ENCODE measurements around the gene CTNND1.
A peak's percentile ranks its signal among the peaks of the same experiment; 100 is the strongest.

Gene CTNND1

GRCh38 chr11:57787920-57788702, 26.5 kb downstream of the CTNND1 start:
- TF ChIP-seq, protein P1, sequence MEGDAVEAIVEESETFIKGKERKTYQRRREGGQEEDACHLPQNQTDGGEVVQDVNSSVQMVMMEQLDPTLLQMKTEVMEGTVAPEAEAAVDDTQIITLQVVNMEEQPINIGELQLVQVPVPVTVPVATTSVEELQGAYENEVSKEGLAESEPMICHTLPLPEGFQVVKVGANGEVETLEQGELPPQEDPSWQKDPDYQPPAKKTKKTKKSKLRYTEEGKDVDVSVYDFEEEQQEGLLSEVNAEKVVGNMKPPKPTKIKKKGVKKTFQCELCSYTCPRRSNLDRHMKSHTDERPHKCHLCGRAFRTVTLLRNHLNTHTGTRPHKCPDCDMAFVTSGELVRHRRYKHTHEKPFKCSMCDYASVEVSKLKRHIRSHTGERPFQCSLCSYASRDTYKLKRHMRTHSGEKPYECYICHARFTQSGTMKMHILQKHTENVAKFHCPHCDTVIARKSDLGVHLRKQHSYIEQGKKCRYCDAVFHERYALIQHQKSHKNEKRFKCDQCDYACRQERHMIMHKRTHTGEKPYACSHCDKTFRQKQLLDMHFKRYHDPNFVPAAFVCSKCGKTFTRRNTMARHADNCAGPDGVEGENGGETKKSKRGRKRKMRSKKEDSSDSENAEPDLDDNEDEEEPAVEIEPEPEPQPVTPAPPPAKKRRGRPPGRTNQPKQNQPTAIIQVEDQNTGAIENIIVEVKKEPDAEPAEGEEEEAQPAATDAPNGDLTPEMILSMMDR (conservative IDR thresholded peaks at IDR 0.05; ENCODE audit: low read depth, low read length) = no peak
- DNase-seq (ENCODE audit: low read depth) = peak; percentile 52
- no peak overlapping the region for H3K4me3 ChIP-seq (ENCODE audit: low read depth, low read length)

- DNase-seq (ENCODE audit: low read depth) = no peak
- TF ChIP-seq, protein P1 (conservative IDR thresholded peaks at IDR 0.05; ENCODE audit: low read depth, low read length) = no peak
- no peak overlapping the region for H3K4me3 ChIP-seq (ENCODE audit: low read depth, low read length)
Measured at GRCh38 chr11:57788703-57789088, 27.1 kb downstream of the CTNND1 start.

DNA sequence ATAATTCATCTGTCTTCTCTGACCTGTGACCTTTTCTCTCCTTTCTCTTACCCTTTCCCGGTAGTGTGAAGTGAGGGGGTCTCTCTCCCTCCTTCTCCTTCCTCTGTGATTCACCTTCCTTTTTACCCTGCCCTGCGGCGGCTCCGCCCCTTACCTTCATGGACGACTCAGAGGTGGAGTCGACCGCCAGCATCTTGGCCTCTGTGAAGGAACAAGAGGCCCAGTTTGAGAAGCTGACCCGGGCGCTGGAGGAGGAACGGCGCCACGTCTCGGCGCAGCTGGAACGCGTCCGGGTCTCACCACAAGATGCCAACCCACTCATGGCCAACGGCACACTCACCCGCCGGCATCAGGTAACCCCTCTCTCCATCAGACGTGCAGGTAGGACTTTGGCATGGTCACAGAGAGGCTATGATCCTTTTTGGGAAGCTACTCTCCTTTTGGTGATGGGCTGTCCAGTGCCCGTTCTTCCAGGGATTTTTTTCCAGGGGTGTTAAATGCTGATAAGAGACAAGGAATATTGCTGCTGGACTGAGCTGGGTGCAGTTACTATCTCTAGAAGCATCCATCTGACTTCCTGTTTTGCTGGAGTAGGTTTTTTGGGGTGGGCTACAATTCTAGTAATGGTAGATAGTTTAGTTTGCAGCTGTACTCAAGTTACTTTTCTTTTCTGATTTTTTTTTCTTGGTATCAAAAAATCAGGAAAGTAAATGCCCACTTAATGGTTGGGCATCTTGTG, 29.9 kb downstream of the CTNND1 start:
- H3K4me3 ChIP-seq (ENCODE audit: low read depth, low read length) = no peak overlapping the region
- TF ChIP-seq, protein P1 (conservative IDR thresholded peaks at IDR 0.05; ENCODE audit: low read depth, low read length) = no peak
- no peak for DNase-seq (ENCODE audit: low read depth)

GRCh38 chr11:57792060-57792541, 30.5 kb downstream of the CTNND1 start:
- peak; percentile 66 for DNase-seq (ENCODE audit: low read depth)
- TF ChIP-seq, protein P1 (conservative IDR thresholded peaks at IDR 0.05; ENCODE audit: low read depth, low read length) = no peak
- H3K4me3 ChIP-seq (ENCODE audit: low read depth, low read length) = no peak overlapping the region

DNA sequence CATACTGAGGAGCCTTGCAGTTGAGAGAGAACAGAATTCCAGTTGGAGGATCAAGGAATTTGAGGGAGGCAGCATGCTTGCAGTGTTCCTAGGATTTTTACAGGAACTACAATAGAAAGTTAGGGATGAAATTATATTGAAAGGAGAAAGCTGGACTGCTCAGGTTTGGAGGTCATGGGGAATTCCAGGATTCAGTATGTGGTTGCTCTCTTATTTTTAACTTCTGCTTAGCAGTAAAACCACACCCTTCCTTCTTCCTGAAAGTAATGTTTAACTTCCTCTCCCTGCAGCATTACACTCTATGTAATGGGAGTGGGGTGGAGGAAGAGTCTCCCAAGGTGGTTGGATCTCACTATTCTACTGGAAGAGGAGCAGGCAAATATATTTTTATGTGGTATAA, 31.3 kb downstream of the CTNND1 start:
- TF ChIP-seq, protein P1 (conservative IDR thresholded peaks at IDR 0.05; ENCODE audit: low read depth, low read length) = no peak
- DNase-seq (ENCODE audit: low read depth) = no peak
- H3K4me3 ChIP-seq (ENCODE audit: low read depth, low read length) = no peak overlapping the region

DNA sequence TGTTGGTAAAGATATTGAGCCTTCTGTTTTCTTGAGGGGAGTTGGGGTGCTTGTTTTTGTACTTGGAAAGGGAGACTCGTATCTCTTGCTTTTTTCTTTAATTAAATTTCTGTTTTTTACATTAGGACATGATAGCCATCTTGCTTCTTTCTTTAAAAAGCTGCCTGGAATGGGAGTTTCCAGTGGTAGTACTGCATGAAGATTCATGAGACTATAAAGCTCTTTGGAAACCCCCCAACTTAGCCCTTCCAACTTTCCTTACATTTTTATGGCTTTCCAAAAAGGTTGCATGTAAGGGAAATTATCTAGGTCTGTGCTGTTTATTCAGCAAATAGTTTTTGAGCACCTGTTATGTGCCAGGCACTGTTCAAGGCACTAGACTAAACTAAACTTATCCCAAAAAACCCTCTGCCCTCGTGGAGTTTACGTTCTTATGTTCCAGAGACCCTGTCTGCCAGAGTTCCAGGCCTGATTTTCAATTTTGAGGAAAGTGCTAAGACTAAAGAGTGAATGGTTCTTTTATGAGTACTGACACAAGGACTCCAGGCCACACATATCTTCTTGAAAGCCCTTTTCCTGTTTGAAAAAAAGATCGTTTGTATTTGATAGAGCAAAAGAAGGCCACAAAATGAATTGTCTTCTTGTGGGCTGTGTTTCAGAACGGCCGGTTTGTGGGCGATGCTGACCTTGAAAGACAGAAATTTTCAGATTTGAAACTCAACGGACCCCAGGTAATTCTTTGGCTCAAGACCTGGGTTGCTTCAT, 31.9 kb downstream of the CTNND1 start:
- no peak overlapping the region for H3K4me3 ChIP-seq (ENCODE audit: low read depth, low read length)
- no peak for DNase-seq (ENCODE audit: low read depth)
- TF ChIP-seq, protein P1 (conservative IDR thresholded peaks at IDR 0.05; ENCODE audit: low read depth, low read length) = no peak
